H9 (cell line): ENCODE measurements around the gene CUEDC2. TPM values are rescaled to one million over a fixed set of nuclear protein-coding genes. Genes with fewer than 3 reads are reported as not detected.

Experiments used
- DNase-seq: peaks from one replicate; pipeline ENCODE4 v3.0.0-alpha.2; 2017
- H2AFZ ChIP-seq: one replicate; pipeline ENCODE4 v1.6.1; 2013; ENCODE audit warnings: mild to moderate bottlenecking, low read length, control low read depth, moderate library complexity
- H2AK5ac ChIP-seq: 2 replicates; pipeline ENCODE4 v1.6.1; 2013; ENCODE audit warnings: low read length, control low read depth, mixed read lengths; ENCODE audit not compliant: insufficient read length
- H2BK120ac ChIP-seq: one replicate; pipeline ENCODE4 v1.6.1; 2013; ENCODE audit warnings: low read depth, mild to moderate bottlenecking, low read length, control low read depth, inconsistent platforms; ENCODE audit not compliant: poor library complexity, severe bottlenecking
- H2BK12ac ChIP-seq: 2 replicates; pipeline ENCODE4 v1.6.1; 2013; ENCODE audit warnings: low read length, control low read depth, mixed read lengths, low read depth; ENCODE audit not compliant: insufficient read length
- H2BK15ac ChIP-seq: 2 replicates; pipeline ENCODE4 v1.6.1; 2013; ENCODE audit warnings: low read depth, low read length, control low read depth
- H2BK20ac ChIP-seq: one replicate; pipeline ENCODE4 v1.6.1; 2013; ENCODE audit warnings: low read depth, mild to moderate bottlenecking, low read length, control low read depth, inconsistent platforms; ENCODE audit not compliant: poor library complexity, severe bottlenecking
- H2BK5ac ChIP-seq: 2 replicates; pipeline ENCODE4 v1.6.1; 2013; ENCODE audit warnings: low read length, control low read depth, mixed read lengths; ENCODE audit not compliant: insufficient read length
- H3K14ac ChIP-seq: 2 replicates; pipeline ENCODE4 v1.6.1; 2013; ENCODE audit warnings: low read length, control low read depth; ENCODE audit not compliant: insufficient read depth
- H3K18ac ChIP-seq: 2 replicates; pipeline ENCODE4 v1.6.1; 2013; ENCODE audit warnings: low read depth, mild to moderate bottlenecking, mixed read lengths, low read length, control low read depth; ENCODE audit not compliant: insufficient read length
- H3K23ac ChIP-seq: 2 replicates; pipeline ENCODE4 v1.6.1; 2013; ENCODE audit warnings: low read length, control low read depth, mixed read lengths, low read depth; ENCODE audit not compliant: insufficient read length
- H3K23me2 ChIP-seq: 2 replicates; pipeline ENCODE4 v1.6.1; 2013; ENCODE audit warnings: low read depth, mild to moderate bottlenecking, mixed read lengths, low read length, control low read depth; ENCODE audit not compliant: insufficient read length, poor library complexity, severe bottlenecking
- H3K27ac ChIP-seq: 2 replicates; pipeline ENCODE4 v1.5.1; 2013; ENCODE audit warnings: low read length, control low read depth, mixed read lengths, low read depth; ENCODE audit not compliant: insufficient read length
- H3K27me3 ChIP-seq: 2 replicates; pipeline ENCODE4 v1.6.1; 2013; ENCODE audit warnings: low read length, control low read depth, inconsistent platforms; ENCODE audit not compliant: insufficient read depth
- H3K4ac ChIP-seq: 2 replicates; pipeline ENCODE4 v1.6.1; 2013; ENCODE audit warnings: low read depth, mild to moderate bottlenecking, control low read depth, inconsistent platforms, low read length, moderate library complexity
- H3K4me1 ChIP-seq: 2 replicates; pipeline ENCODE4 v1.6.1; 2013; ENCODE audit warnings: low read length, control low read depth, inconsistent platforms; ENCODE audit not compliant: insufficient read depth
- H3K4me2 ChIP-seq: 2 replicates; pipeline ENCODE4 v1.6.1; 2013; ENCODE audit warnings: low read length, control low read depth, mixed read lengths; ENCODE audit not compliant: insufficient read length, insufficient read depth
- H3K56ac ChIP-seq: 2 replicates; pipeline ENCODE4 v1.6.1; 2013; ENCODE audit warnings: low read depth, mild to moderate bottlenecking, mixed read lengths, low read length, control low read depth; ENCODE audit not compliant: insufficient read length
- H3K79me1 ChIP-seq: 2 replicates; pipeline ENCODE4 v1.6.1; 2013; ENCODE audit warnings: low read depth, mild to moderate bottlenecking, moderate library complexity, low read length, control low read depth, inconsistent platforms; ENCODE audit not compliant: insufficient read depth, poor library complexity, severe bottlenecking
- H3K79me2 ChIP-seq: 2 replicates; pipeline ENCODE4 v1.6.1; 2013; ENCODE audit warnings: low read length, control low read depth, inconsistent platforms; ENCODE audit not compliant: insufficient read depth
- H3K9ac ChIP-seq: 2 replicates; pipeline ENCODE4 v1.6.1; 2013; ENCODE audit warnings: low read length, control low read depth, mixed read lengths; ENCODE audit not compliant: insufficient read length; ENCODE audit errors: extremely low read depth
- H3K9me3 ChIP-seq: one replicate; pipeline ENCODE4 v1.6.1; 2013; ENCODE audit warnings: low read depth, low read length, inconsistent platforms; ENCODE audit not compliant: control insufficient read depth
- H3T11ph ChIP-seq: one replicate; pipeline ENCODE4 v1.6.1; 2013; ENCODE audit warnings: mild to moderate bottlenecking, low read length, control low read depth, inconsistent platforms
- H4K20me1 ChIP-seq: one replicate; pipeline ENCODE4 v1.6.1; 2013; ENCODE audit not compliant: control insufficient read depth, insufficient read length, insufficient read depth
- H4K5ac ChIP-seq: 2 replicates; pipeline ENCODE4 v1.6.1; 2013; ENCODE audit warnings: low read depth, mild to moderate bottlenecking, mixed read lengths, low read length, control low read depth; ENCODE audit not compliant: insufficient read length
- H4K8ac ChIP-seq: replicated peaks from 2 replicates; pipeline ENCODE4 v1.6.1; 2013; ENCODE audit warnings: low read length, control low read depth, mixed read lengths, low read depth; ENCODE audit not compliant: insufficient read length
- H4K91ac ChIP-seq: 2 replicates; pipeline ENCODE4 v1.6.1; 2013; ENCODE audit warnings: low read depth, mild to moderate bottlenecking, moderate library complexity, mixed read lengths, low read length, control low read depth; ENCODE audit not compliant: insufficient read length
- H3K27ac Mint-ChIP-seq, 3 experiments: 2 replicates in 2 of 3; 3 replicates in 1 of 3; pipeline ENCODE4 v1.8.0; 2020 to 2021; ENCODE audit warnings: mixed read lengths in 3 of 3, mild to moderate bottlenecking in 1 of 3, moderate library complexity in 1 of 3
- H3K27me3 Mint-ChIP-seq: 2 replicates; pipeline ENCODE4 v1.8.0; 2021; ENCODE audit warnings: low read depth, mild to moderate bottlenecking, moderate library complexity, mixed read lengths
- H3K36me3 Mint-ChIP-seq, 3 experiments: 2 replicates in 2 of 3; 3 replicates in 1 of 3; pipeline ENCODE4 v1.8.0; 2020 to 2021; ENCODE audit warnings: low read depth in 3 of 3, mixed read lengths in 3 of 3; ENCODE audit not compliant: insufficient read depth in 1 of 3
- H3K4me1 Mint-ChIP-seq, 2 experiments: 2 replicates each; pipeline ENCODE4 v1.8.0; 2020; ENCODE audit warnings: mixed read lengths in 2 of 2
- H3K4me3 Mint-ChIP-seq, 2 experiments: 2 replicates in 1 of 2; 3 replicates in 1 of 2; pipeline ENCODE4 v1.8.0; 2020 to 2021; ENCODE audit warnings: mild to moderate bottlenecking in 2 of 2, mixed read lengths in 2 of 2, moderate library complexity in 1 of 2
- H3K9me3 Mint-ChIP-seq, 2 experiments: 2 replicates in 1 of 2; 3 replicates in 1 of 2; pipeline ENCODE4 v1.8.0; 2020; ENCODE audit warnings: mild to moderate bottlenecking in 2 of 2, mixed read lengths in 2 of 2, moderate library complexity in 1 of 2
- CTCF ChIP-seq: fragments of 200-600 bp; sonication (generic); conservative IDR thresholded peaks from 3 replicates; pipeline ENCODE4 v1.8.0; 2021; ENCODE audit warnings: antibody characterized with exemption, mild to moderate bottlenecking
- WGBS: extraction: QIAGEN DNeasy Blood & Tissue Kit; methylation state at CpG from one replicate; pipeline ENCODE4 v1.1.7; 2013; ENCODE audit warnings: missing lambda C conversion rate, low lambda C conversion rate, mixed read lengths; ENCODE audit not compliant: insufficient read length; ENCODE audit errors: extremely low coverage; 5-methylcytosine and 5-hydroxymethylcytosine counted together
- total RNA-seq: library from RNA; stranded (reverse); gene quantifications from 2 replicates; pipeline ENCODE4 v1.2.1, GENCODE V29; 2021

The CUEDC2 gene
- total RNA-seq, 1 experiment from 2014 or later = 41.2 TPM

- peak; percentile 96 for DNase-seq
- Histone ChIP-seq H3T11ph (no peak within 1 kb of the TSS), H3K14ac (peak within 1 kb of the TSS; percentile 60; the same call in 1 of the 2 replicates), H3K27ac (no peak within 1 kb of the TSS), H2AFZ (no peak within 1 kb of the TSS), H3K79me1 (no peaks in the 10 kb centered on the region), H3K4me1 (peaks cover 2% of the 10 kb centered on the region; the same call in 1 of the 2 replicates), H4K20me1 (no peaks in the 10 kb centered on the region), H2AK5ac (no peak within 1 kb of the TSS), H2BK20ac (no peak within 1 kb of the TSS), H3K9ac (peak within 1 kb of the TSS; percentile 64), H2BK15ac (no peak within 1 kb of the TSS), H4K91ac (no peak within 1 kb of the TSS), H3K56ac (no peak within 1 kb of the TSS), H3K18ac (peak within 1 kb of the TSS; percentile 74), H3K79me2 (no peaks in the 10 kb centered on the region), H3K27me3 (no peaks in the 10 kb centered on the region), H2BK12ac (no peak within 1 kb of the TSS), H3K9me3 (no peaks in the 10 kb centered on the region), H2BK5ac (no peak within 1 kb of the TSS), H4K8ac (no peak within 1 kb of the TSS), H3K4me2 (peak within 1 kb of the TSS; percentile 74), H3K23ac (no peak within 1 kb of the TSS), H3K23me2 (peaks cover 35% of the 10 kb centered on the region), H2BK120ac (no peak within 1 kb of the TSS), H4K5ac (no peak within 1 kb of the TSS), H3K4ac (no peak within 1 kb of the TSS)
- WGBS = no CpG with 5 or more reads among the region's 66 CpGs
- Mint-ChIP-seq H3K4me3 (peak within 1 kb of the TSS; percentile 92 to 97), H3K36me3 (peaks cover 6 to 17% (median 16%) of the 10 kb centered on the region in 3 experiments; a peak in 5 of 7 replicates), H3K27ac (peak within 1 kb of the TSS; percentile 88 to 99 (median 98); a peak in 6 of 7 replicates), H3K27me3 (peaks cover 21% of the 10 kb centered on the region), H3K9me3 (no peaks in the 10 kb centered on the region; a peak in 1 of 5 replicates), H3K4me1 (peaks cover 16 to 27% of the 10 kb centered on the region in 2 experiments)
- 0 out of 3 replicates have a peak, but pooled peaks have one; percentile 8 for TF ChIP-seq CTCF
Observed at GRCh38 chr10:102420714-102421506, 11.5 kb downstream of the CUEDC2 start, which contains the start of gene FBXL15. FBXL15 (plus strand) TSS chr10:102420836; CDS start chr10:102421130, 294 bp downstream.
